Occipital lobe (tissue), 2 donors: Measurements from ENCODE around the gene SUCLG2. TPM values are rescaled to one million over a fixed set of nuclear protein-coding genes. Genes with fewer than 3 reads are reported as not detected.

Experiments used
- DNase-seq: peaks from one replicate; lab custom pipeline; 2025; lab: John Stamatoyannopoulos, UW
- total RNA-seq: library from RNA; depleted of rRNA; stranded (reverse); fragments of >200 nt; gene quantifications from one replicate; pipeline ENCODE4 v1.2.3, GENCODE V29; 2014

SUCLG2 gene
- total RNA-seq, 1 donor from 2014 or later = 9.7 TPM

- no peak for DNase-seq
Observed at GRCh38 chr3:67325231-67325630, 329.2 kb downstream of the SUCLG2 start.
